SKM-1 treated with dmso at 0.1 percent for 144 hours (cell line): ENCODE results near the gene ARMH3.

Source experiments
- DNase-seq: peaks from one replicate; lab custom pipeline; 2025; ENCODE audit not compliant: unreplicated experiment; lab: John Stamatoyannopoulos, UW

The ARMH3 gene

GRCh38 chr10:101950213-101950612 lies 105.8 kb downstream of the ARMH3 start:
- no peak for DNase-seq

GRCh38 chr10:101941871-101942270 lies 114.1 kb downstream of the ARMH3 start:
- no peak for DNase-seq

- no peak for DNase-seq
These were observed 115.1 kb downstream of the ARMH3 start for GRCh38 chr10:101940916-101941315.

- no peak for DNase-seq
These were observed 116.2 kb downstream of the ARMH3 start for GRCh38 chr10:101939729-101940128.

- DNase-seq: no peak
These were observed 116.8 kb downstream of the ARMH3 start for GRCh38 chr10:101939008-101939648.

- no peak for DNase-seq
These were observed 117.5 kb downstream of the ARMH3 start for GRCh38 chr10:101938305-101939007.

- no peak for DNase-seq
These were observed 120.5 kb downstream of the ARMH3 start for GRCh38 chr10:101935431-101935830.

- DNase-seq: no peak
These were observed 121.2 kb downstream of the ARMH3 start for GRCh38 chr10:101934686-101935305.

GRCh38 chr10:101933976-101934375 lies 122.0 kb downstream of the ARMH3 start:
- no peak for DNase-seq

- DNase-seq: no peak
These were observed 123.8 kb downstream of the ARMH3 start for GRCh38 chr10:101932183-101932582.

- DNase-seq: no peak
These were observed 130.9 kb downstream of the ARMH3 start for GRCh38 chr10:101925027-101925426.

GRCh38 chr10:101923256-101923655 lies 132.7 kb downstream of the ARMH3 start:
- no peak for DNase-seq

- no peak for DNase-seq
These were observed 133.1 kb downstream of the ARMH3 start for GRCh38 chr10:101922846-101923245.

- peak; percentile 7 for DNase-seq
These were observed 135.4 kb downstream of the ARMH3 start for GRCh38 chr10:101920546-101920945.

- no peak for DNase-seq
These were observed 136.8 kb downstream of the ARMH3 start for GRCh38 chr10:101919026-101919770.

- no peak for DNase-seq
These were observed 143.3 kb downstream of the ARMH3 start for GRCh38 chr10:101912561-101913179.

- DNase-seq: no peak
These were observed 149.3 kb downstream of the ARMH3 start for GRCh38 chr10:101906586-101907183.

- no peak for DNase-seq
These were observed 150.7 kb downstream of the ARMH3 start for GRCh38 chr10:101905251-101905650.

GRCh38 chr10:101903827-101904550 lies 152.0 kb downstream of the ARMH3 start:
- no peak for DNase-seq

- DNase-seq: no peak
These were observed 153.2 kb downstream of the ARMH3 start for GRCh38 chr10:101902820-101903145.
